HG03159 (cell line): Measurements from ENCODE around the gene OR10W1.

Experiments
- ATAC-seq: cut with Tn5 transposase; IDR thresholded peaks from one replicate; pipeline ENCODE4 v1.9.1; 2021; ENCODE audit warnings: mild to moderate bottlenecking, moderate library complexity; ENCODE audit not compliant: unreplicated experiment

Gene OR10W1, protein sequence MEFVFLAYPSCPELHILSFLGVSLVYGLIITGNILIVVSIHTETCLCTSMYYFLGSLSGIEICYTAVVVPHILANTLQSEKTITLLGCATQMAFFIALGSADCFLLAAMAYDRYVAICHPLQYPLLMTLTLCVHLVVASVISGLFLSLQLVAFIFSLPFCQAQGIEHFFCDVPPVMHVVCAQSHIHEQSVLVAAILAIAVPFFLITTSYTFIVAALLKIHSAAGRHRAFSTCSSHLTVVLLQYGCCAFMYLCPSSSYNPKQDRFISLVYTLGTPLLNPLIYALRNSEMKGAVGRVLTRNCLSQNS

DNA sequence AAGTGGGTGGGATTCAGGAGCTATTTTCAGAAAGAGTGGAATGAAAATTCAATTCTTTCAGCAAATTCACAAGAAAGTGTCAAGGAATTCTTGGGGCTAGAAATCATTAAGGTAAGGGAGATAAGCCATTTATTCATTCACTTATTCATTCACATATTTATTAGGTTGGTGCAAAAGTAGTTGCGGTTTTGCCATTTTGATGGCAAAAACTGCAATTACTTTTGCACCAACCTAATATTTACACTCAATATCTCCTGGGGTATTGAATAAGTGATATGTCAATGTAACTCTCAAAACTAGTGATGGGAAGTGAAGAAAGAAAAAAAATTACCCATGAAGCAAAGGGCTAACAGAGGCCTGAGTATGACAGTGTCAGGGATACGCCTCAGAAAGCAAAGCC is at the start of gene OR10W1:
Gene OR10W1, minus strand, starts transcription at position 119 of the 400 bp plus-strand sequence. CDS start 402 bp downstream, outside the sequence.
- no peak for ATAC-seq

DNA sequence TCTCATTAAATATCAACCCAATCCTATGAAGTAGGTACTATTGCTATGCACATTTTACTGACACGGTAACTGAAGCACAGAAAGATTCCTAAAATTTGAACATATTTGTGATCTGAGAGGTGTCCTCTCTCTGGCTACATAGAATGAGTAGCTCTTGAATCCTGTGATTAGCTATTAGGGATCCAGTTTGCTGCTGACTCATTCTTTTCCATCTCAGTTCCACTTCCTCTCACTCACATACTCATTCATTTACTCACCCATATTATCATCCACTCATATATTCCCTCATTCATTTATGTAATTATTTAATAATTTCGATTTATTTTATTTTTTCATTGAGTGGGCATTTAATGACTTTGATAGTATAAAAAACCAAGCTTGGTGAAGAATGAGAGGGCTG is 48.1 kb upstream of the OR10W1 start:
- ATAC-seq, result peak; percentile 80

DNA sequence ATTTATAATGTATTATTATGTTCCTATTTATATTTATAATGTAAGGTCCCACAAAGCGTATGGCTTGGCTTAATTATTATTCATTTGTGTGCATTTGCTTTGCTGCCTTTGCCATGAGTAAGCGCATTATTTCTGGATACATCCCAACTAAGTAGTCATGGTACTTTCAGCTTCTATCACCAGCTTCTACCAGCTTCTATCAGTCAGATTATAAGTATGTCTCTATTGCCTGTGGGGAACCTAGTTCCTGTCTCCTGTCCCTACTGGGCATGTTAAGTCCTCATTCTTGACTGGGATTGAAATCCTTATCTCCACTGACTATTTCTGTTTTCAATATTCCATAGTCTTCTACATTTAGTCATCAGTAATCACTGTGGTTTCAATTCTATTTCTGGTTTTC is 33.5 kb upstream of the OR10W1 start:
- ATAC-seq, result no peak

DNA sequence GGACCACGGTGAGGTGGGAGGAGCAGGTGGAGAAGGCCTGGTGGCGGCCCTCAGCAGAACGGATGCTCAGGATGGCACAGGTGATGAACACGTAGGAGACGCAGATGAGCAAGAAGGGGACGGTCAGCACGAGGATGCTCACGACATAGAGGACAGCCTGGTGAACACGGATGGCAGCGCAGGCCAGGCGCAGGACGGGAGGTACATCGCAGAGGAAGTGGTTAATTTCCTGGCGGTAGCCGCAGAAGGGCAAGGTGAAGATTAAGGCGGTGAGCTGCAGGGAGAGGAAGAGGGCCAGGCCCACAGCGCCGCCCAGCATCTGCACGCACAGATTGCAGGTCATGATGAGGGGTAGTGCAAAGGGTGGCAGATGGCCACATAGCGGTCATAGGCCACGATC is 24.0 kb upstream of the OR10W1 start:
- no peak for ATAC-seq

DNA sequence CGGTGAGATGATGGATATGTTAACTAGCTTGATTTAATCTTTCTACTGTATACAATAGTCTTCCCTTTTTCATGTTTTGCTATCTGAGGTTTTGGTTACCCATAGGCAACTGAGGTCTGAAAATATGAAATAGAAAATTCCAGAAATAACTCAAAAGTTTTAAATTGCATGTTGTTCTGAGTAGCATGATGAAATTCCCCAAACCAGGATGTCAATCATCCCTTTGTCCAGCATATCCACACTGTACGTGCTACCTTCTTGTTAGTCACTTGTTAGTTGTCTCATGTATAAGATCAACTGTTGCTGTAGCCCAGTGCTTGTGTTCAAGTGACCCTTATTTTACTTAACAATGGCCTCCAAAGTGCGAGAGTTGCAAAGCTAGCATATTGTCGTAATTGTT is 21.2 kb upstream of the OR10W1 start:
- ATAC-seq, result no peak

DNA sequence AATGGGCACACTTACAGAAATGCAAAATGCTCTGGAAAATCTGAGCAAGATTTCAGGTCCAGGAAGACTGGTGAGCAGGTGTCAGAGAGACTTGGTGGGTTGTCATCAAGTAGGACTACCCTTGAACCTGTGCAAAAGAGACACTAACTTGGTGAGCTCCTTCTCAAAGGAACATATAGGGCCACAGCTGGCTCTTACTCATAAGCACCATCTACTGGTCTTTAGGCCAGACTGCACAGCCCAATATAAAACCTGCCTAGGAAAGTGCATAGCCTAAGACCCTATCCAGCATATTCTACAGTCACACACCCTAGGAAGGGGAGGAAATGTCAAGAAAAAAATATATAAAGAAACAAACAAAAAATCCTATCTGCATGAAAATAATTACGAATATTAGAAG is 18.2 kb upstream of the OR10W1 start:
- peak; percentile 92 for ATAC-seq

DNA sequence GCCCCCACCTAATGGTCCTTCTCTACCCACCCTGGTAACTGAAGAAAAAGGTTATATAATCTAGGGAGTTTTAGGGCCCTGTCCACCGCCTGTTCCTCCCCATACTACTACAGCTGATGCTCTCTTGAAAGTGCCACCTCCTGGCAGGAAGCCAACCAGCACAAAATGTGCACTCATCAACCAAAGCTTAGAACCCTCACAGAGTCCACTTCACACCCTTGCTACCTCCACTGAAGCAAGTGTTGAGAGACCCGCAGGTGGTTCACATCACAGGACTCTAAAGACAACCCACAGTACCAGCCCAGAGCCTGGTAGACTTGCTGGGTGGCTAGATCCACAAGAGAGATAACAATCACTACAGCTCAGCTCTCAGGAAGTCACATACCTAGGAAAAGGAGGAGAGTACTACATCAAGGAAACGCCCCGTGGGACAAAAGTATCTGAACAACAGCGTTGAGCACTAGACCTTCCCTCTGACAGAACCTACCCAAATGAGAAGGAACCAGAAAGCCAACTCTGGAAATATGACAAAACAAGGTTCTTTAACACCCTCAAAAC is 17.5 kb upstream of the OR10W1 start:
- no peak for ATAC-seq

DNA sequence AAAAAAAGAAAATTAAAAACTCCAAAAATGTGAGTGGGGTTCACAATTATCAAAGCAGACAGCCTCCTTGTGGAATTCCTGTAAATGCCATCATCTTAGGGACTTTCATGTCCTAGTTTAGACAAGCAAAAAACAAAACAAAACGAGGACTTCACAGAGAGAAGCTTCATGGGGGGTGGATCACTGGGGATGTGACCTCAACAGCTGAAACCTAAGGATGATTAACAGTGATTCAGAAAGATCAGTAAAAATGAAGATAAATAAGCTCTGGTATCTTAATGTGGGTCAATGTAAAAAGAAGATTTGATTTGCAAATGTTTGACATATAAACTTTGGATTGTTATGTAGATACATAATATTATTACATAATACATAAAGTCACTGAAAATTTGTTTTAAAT is 8.1 kb upstream of the OR10W1 start:
- no peak for ATAC-seq

DNA sequence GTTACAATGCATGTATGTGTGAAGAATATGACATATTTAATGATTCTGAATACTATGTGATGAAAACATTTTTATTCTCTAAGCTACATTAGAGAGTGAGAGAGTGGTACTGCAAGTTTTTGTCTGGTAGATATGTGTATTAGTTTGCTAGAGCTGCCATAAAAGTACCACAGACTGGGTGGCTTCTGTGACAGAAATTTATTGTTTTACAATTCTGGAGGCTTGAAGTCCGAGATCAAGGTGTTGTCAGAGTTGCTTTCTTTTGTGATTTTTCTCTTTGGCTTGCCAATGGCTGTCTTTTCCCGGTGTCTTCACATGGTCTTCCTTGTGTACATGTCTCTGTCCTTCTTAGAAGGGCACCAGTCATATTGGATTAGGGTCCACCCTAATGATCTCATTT is 6.9 kb upstream of the OR10W1 start:
- no peak for ATAC-seq

DNA sequence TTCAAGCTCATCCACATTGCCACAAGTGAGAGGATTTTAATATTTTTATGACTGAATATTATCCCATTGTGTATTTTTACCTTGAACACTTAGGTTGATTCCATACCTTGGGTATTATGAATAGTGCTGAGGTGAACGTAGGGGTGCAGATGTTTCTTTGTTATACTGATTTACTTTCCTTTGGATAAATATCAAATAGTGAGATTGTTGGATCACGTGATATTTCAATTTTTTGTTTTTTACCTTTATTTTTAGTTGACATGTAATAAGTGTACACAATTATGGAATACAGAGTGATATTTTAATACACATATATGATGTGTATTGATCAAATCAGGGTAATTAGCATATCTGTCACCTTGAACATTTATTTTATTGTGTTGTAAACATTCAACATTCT is 8.1 kb downstream of the OR10W1 start:
- no peak for ATAC-seq

DNA sequence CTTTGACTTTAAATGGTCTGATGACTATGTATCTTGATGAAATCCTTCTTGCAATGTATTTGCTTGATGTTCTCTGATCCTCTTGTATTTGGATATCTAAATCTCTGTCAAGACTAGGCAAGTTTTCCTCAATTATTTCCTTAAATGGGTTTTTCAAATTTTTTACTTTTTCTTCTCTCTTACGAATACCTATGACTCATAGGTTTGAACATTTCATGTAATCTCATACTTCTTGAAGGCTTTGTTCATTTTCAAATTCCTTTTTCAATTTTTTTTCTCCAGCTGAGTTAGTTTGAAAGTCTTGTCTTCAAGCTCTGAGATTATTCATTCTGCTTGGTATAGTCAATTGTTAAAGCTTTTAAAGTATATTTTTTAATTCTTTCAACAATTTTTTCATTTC is 13.1 kb downstream of the OR10W1 start:
- ATAC-seq, result no peak

DNA sequence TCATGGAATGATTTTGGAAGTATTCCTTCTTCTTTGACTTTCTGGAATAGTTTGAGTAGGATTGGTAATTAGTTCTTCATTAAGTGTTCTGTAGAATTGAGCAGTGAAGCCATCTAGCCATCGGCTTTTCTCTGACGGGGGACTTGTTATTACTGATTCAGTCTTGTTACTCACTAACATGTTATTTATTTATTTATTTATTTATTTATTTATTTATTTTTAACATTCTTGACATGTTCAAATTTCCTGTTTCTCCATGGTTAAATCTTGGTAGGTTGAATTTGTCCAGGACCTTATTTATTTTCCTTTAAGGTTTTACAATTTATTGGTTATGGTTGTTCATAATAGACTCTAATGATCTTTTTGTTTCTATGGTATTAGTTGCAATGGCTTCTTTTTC is 24.1 kb downstream of the OR10W1 start:
- ATAC-seq, result no peak

DNA sequence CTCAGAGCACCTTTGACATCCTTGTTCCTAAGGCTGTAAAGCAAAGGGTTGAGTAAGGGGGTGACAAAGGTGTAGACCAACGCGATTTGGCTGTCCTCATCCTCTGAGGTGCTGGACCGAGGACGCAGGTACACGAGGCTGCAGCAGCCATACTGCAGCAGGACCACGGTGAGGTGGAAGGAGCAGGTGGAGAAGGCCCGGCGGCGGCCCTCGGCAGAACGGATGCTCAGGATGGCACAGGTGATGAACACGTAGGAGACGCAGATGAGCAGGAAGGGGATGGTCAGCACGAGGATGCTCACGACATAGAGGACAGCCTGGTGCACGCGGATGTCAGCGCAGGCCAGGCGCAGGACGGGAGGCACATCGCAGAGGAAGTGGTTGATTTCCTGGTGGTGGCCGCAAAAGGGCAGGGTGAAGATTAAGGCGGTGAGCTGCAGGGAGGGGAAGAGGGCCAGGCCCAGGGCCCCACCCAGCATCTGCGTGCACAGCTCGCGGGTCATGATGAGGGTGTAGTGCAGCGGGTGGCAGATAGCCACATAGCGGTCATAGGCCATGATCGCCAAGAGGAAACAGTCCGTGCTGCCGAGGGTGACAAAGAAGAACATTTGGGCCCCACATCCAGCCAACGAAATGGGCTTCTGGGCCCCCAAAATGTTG is 40.0 kb downstream of the OR10W1 start:
- no peak for ATAC-seq

DNA sequence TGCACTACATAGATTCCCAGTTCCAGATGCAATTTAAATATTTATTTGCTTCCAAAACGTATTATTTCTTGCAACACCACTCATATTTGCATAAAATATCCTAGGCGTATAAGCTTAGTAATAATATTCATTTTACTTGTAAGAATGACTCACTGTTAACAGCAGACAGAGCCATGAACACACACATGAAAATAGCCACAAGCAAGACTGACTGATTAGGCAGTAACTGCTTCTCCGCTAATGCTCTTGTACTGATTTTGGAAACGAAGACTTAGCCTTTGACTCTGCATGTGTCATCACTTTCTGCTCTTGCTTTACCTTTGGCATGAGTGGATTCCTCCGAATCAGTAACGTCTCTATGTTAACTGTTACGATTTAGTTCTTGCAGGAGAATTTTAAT is 45.3 kb downstream of the OR10W1 start:
- no peak for ATAC-seq
